ENCODE results near the gene FGD4.
A peak's percentile ranks its signal among the peaks of the same experiment; 100 is the strongest.

Gene FGD4

GRCh38 chr12:32566663-32567295 lies 167.4 kb downstream of the FGD4 start:
- DNase-seq (ENCODE audit: low read depth): peak; percentile 67

DNA sequence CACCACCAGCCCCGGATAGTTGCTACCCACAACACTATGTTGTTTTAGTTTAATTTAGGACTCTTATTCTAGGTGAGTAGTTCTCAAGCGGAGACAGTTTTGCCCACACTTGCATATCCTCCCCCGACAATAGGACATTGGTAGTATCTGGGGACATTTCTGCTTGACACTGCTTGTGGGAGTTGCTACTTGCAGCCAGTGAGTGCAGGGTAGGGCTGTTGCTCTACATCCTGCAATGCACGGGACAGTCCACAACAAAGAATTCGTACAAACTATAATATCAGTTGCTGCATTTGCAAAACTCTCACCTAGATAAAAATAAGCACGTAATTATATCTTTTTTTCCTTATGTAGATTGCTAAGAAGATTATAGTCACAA lies 167.9 kb downstream of the FGD4 start:
- no peak for DNase-seq (ENCODE audit: low read depth)

DNA sequence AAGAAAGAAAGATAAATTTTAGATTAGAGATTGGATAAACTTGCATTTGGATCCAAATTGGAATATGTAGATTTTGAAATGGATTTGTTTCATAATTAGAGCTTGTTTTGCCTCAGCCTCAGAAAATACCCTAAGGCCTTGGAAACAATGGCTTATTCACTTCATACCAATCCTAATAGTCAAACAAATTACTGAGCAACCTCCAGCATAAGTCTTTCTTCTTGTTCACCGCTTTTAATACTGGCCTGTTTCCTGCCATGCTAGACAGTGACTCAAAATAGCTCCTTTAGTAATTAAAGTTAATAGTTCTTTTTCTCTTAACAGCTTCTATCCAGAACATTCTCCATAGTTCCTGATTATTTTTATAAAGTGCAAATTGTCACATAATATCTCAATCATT lies 168.9 kb downstream of the FGD4 start:
- peak; percentile 94 for DNase-seq (ENCODE audit: low read depth)

GRCh38 chr12:32569259-32569658 lies 169.9 kb downstream of the FGD4 start:
- no peak for DNase-seq (ENCODE audit: low read depth)

DNA sequence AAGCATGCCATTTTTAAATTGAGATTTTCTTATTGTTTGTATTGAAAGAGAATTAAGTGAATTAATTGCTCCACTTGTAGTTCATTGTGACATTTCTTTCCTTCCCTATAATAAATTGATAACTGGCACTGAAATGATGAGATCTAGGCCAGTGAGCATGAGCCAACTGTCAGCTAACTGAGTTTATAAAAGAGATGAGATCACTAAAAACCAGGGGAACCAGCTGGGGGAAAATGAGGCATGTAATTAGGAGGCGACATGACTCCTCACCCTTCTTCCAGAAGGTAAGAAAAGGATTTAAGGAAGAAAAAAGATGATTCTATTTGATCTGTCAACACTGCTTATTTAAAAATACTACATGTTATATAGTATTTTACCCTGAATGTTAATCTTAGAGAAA lies 175.2 kb downstream of the FGD4 start:
- DNase-seq (ENCODE audit: low read depth): no peak

GRCh38 chr12:32577328-32577727 lies 178.0 kb downstream of the FGD4 start:
- no peak for DNase-seq (ENCODE audit: low read depth)

- peak; percentile 63 for DNase-seq (ENCODE audit: low read depth)
Observed at GRCh38 chr12:32583534-32583933, 184.2 kb downstream of the FGD4 start.

DNA sequence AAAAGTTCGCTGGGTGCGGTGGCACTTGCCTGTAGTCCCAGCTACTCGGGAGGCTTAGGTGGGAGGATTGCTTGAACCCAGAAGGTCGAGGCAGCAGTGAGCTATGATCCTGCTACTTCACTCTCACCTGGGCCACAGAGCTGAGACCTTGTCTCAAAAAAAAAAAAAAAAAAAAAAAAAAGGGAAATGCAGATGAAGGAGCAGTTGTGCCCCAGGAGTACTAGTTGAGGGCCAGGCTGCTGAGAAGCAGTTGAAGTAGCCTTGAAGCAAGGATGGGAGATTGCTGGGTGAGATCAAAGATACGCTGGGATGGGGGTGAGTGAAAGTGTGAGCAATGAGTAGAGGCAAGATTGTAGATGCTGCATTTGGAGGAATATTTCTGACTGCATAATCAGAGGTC lies 186.3 kb downstream of the FGD4 start:
- DNase-seq (ENCODE audit: low read depth): no peak

DNA sequence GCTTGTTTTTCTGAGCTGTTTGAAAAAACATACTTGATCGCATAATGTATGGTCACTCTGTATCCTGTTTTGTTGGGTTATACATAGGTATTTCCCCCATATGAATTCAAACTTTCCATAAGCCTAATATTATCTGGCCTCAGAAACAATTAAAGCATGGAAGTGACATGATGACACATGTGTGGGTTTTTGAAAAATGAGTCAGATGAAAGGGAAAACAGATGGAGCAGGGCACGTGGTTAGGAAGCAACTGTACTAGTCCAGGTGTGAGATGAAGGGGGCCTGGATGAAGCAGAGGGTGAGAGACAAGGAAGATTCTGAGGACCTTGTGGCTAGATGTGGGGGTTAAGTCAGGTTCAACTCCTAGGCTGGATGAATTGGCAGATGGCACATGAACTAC lies 187.0 kb downstream of the FGD4 start:
- DNase-seq (ENCODE audit: low read depth): peak; percentile 66

- no peak for DNase-seq (ENCODE audit: low read depth)
Observed at GRCh38 chr12:32587581-32588495, 188.5 kb downstream of the FGD4 start.

- DNase-seq (ENCODE audit: low read depth): no peak
Observed at GRCh38 chr12:32588604-32589003, 189.2 kb downstream of the FGD4 start.

- DNase-seq (ENCODE audit: low read depth): no peak
Observed at GRCh38 chr12:32589165-32589865, 190.0 kb downstream of the FGD4 start.

GRCh38 chr12:32595251-32595650 lies 195.9 kb downstream of the FGD4 start:
- peak; percentile 71 for DNase-seq (ENCODE audit: low read depth)

DNA sequence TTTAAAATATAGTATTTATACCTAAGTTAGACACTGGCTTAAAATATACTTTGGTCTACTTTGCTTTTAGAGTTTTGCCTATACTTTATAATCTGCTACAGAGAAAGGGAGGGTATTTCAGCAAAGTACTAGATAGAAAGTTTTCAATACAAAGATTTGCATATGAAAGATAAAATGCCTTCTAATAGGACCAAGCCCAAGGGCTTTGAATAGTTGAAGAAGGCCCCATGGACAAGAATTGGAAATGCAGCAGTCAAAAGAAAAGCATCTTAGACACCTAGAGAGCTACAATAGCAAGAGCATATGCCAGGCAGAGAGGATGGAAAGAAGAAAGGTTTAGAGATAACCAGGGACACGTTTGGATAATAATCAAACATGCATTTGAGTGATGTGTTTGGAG lies 196.7 kb downstream of the FGD4 start:
- no peak for DNase-seq (ENCODE audit: low read depth)

DNA sequence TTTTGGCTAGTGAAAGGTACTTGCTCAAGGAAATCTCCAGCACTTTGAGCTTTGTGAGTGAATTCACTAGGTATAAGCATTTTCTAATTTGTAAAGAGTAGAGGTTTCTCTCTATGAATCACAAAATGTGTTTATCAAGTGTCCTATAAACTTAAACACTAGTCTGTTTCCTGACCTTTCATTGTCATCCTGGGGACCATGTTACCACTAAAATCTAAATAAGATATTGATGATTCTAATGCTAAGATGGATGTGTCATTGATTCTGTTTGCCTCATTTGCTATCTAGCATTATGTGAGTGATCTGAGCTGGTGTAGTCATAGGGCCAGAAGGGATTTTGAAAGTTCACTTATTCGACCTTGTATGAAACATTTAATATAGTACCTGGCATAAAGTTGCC lies 199.3 kb downstream of the FGD4 start:
- DNase-seq (ENCODE audit: low read depth): no peak

- DNase-seq (ENCODE audit: low read depth): no peak
Observed at GRCh38 chr12:32600681-32601080, 201.3 kb downstream of the FGD4 start.

DNA sequence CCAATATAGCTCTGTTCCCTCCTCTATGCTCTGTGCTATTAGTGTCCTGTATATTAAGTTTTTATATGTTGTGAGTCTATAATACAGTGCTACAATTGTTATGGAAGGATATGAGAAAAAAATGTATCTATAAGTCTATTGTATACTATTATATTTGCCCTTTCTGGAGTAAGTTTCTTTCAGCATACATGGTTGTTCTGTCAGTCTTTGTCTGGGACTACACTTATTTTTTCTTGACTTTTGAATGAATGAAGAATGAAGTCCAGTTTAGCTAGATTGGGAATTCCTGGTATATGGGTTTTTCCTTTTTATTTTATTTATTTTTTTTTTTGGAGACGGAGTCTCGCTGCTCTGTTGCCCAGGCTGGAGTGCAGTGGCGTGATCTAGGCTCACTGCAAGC lies 203.7 kb downstream of the FGD4 start:
- no peak for DNase-seq (ENCODE audit: low read depth)

DNA sequence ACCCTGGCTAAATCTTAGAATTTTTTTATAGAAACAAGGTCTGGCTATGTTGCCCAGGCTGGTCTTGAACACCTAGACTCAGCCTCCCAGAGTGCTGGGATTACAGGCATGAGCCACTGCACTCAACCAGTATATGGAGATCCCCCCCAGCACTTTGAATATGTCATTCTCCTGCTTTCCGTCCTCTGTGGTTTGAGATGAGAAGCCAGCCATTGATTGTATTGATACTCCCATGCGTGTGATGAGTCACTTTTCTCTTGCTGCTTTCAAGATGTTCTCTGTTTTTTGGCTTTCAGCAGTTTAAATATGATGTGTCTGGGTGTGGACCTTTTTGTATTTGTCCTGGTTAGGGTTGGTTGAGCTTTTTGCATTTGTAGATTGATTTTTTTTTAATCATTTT lies 204.5 kb downstream of the FGD4 start:
- no peak for DNase-seq (ENCODE audit: low read depth)

- DNase-seq (ENCODE audit: low read depth): no peak
Observed at GRCh38 chr12:32604565-32604964, 205.2 kb downstream of the FGD4 start.

- DNase-seq (ENCODE audit: low read depth): no peak
Observed at GRCh38 chr12:32605326-32606095, 206.2 kb downstream of the FGD4 start.

DNA sequence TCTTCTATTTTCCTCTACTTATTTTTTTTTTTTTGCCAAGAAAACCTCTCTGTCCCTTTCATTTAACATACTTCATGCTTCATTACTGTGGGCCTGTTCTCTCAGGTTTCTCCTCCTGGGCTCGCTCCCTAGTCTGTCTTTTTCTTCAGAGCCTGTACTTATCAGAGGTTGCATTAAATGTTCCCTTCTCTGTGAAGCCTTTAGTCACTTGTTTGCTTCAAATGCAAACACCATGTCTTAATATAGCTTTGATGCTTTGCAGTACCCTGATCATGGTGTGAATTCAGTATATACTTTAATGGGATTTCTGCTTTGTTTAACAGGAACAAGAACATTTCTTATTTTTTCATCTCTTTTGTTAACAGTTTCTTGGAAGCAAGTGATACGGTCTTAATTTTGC lies 207.1 kb downstream of the FGD4 start:
- peak; percentile 45 for DNase-seq (ENCODE audit: low read depth)

- no peak for DNase-seq (ENCODE audit: low read depth)
Observed at GRCh38 chr12:32609966-32610365, 210.6 kb downstream of the FGD4 start.
